OCI-LY1 (cell line): ENCODE data around the gene SREBF1.

Experiments
- EZH2 ChIP-seq: fragments of 200-600 bp; sonication (generic), shearing (Covaris generic); IDR thresholded peaks from 2 replicates; pipeline ENCODE4 v1.8.0; 2017; ENCODE audit warnings: borderline replicate concordance, mixed run types, mild to moderate bottlenecking, antibody characterized with exemption, low read length, moderate library complexity, mixed read lengths
- TF ChIP-seq, protein P1 (sequence below): fragments of 200-600 bp; sonication (generic), shearing (Covaris generic); IDR thresholded peaks from 2 replicates; pipeline ENCODE4 v1.5.1; 2017; ENCODE audit warnings: mild to moderate bottlenecking, antibody characterized with exemption, low read length, moderate library complexity, mixed read lengths

DNA sequence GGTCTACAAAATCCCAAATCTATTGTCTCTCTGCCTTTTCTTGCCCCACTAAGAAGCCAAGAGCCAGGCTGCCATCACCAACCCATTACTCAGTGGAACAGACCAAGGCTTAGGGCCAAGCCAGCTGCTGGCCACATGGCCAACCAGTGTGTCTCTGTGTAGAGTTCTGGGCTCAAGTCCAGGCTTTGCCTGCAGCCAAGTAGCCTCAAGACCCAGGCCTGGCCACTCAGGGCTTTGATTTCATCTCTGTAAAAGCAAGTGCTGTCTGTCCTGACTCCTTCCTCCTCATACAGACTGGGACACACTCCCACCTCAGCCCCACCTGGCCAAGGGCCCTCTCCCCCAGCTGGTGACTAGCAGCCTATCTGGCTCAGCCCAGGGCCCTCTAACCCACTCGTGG lies 14.6 kb downstream of the SREBF1 start:
- TF ChIP-seq, protein P1, sequence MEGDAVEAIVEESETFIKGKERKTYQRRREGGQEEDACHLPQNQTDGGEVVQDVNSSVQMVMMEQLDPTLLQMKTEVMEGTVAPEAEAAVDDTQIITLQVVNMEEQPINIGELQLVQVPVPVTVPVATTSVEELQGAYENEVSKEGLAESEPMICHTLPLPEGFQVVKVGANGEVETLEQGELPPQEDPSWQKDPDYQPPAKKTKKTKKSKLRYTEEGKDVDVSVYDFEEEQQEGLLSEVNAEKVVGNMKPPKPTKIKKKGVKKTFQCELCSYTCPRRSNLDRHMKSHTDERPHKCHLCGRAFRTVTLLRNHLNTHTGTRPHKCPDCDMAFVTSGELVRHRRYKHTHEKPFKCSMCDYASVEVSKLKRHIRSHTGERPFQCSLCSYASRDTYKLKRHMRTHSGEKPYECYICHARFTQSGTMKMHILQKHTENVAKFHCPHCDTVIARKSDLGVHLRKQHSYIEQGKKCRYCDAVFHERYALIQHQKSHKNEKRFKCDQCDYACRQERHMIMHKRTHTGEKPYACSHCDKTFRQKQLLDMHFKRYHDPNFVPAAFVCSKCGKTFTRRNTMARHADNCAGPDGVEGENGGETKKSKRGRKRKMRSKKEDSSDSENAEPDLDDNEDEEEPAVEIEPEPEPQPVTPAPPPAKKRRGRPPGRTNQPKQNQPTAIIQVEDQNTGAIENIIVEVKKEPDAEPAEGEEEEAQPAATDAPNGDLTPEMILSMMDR = no peak
- no peak for TF ChIP-seq EZH2
